C4-2B (cell line): ENCODE data around the gene RABGAP1.

Experiments used
- CTCF ChIP-seq: fragments of 450-650 bp; conservative IDR thresholded peaks from 2 replicates; pipeline ENCODE4 v1.5.1; 2017; ENCODE audit warnings: mild to moderate bottlenecking
- ZFX ChIP-seq: fragments of 450-650 bp; IDR thresholded peaks from 2 replicates; pipeline ENCODE4 v1.6.1; 2017

GRCh38 chr9:123104807-123105206 lies 164.0 kb downstream of the RABGAP1 start:
- TF ChIP-seq CTCF = no peak
- no peak for TF ChIP-seq ZFX
